Mucosa of descending colon (tissue), 3 donors: Measurements from ENCODE around the gene AFF4. TPM values are rescaled to one million over a fixed set of nuclear protein-coding genes. Genes with fewer than 3 reads are reported as not detected.

Experiments used
- ATAC-seq: fragments of 200-7000 bp; cut with Tn5 transposase; one replicate; pipeline ENCODE4 v1.9.1; 2020; ENCODE audit warnings: mild to moderate bottlenecking, moderate library complexity
- DNase-seq, 3 donors: peaks; one replicate each; pipeline ENCODE4 v3.0.0-alpha.2; 2020
- H3K36me3 ChIP-seq: fragments of 200-600 bp; one replicate; pipeline ENCODE4 v1.8.0; 2021; ENCODE audit warnings: low read depth, mild to moderate bottlenecking
- H3K4me1 ChIP-seq: fragments of 200-600 bp; one replicate; pipeline ENCODE4 v1.8.0; 2021; ENCODE audit warnings: low read depth, mild to moderate bottlenecking
- H3K4me3 ChIP-seq: fragments of 200-600 bp; one replicate; pipeline ENCODE4 v1.8.0; 2021; ENCODE audit warnings: mild to moderate bottlenecking
- H3K9me3 ChIP-seq: fragments of 200-600 bp; one replicate; pipeline ENCODE4 v1.8.0; 2021; ENCODE audit warnings: mild to moderate bottlenecking
- CTCF ChIP-seq: fragments of 200-600 bp; IDR thresholded peaks from one replicate; pipeline ENCODE4 v1.8.0; 2022; ENCODE audit warnings: antibody characterized with exemption, mild to moderate bottlenecking
- intact Hi-C, 2 donors: fragments of 100-400 bp; cut with DNase I in 1 of 2; cut with micrococcal nuclease in 1 of 2; formaldehyde crosslinking; loops; one replicate each; pipeline versions ENCODE4 v1.11.0 to v1.11.1; 2022; cut with DNase I, micrococcal nuclease
- total RNA-seq, 3 donors: library from RNA; stranded (reverse); fragmentation: NEBNext Ultra II Directional in 2 of 3; extraction: Animal tissue kit (Norgen Biotek cat#: 25700) in 2 of 3; gene quantifications; one replicate each; pipeline versions ENCODE4 v1.2.1 to v1.2.4, GENCODE V29; 2021 to 2023
- donor health status: DM: no; HTN: no; CAD: no; lungs with moderate emphysema.
- donor health status: DM: no; HTN: no; CAD: no.
- donor health status: DM: no; HTN: yes; CAD: no.

Gene AFF4
- total RNA-seq, 3 donors from 2014 or later: 65.8 to 85.3 (median 76.6) TPM

GRCh38 chr5:132883261-132883834 is 80.1 kb downstream of the AFF4 start:
- peak; percentile 39 for TF ChIP-seq CTCF
- DNase-seq (peak in 1 of 3 donors; percentile 55), ATAC-seq (peak; percentile 94)
- intact Hi-C loops: no loop called here
- no peaks in the 10 kb centered on the region for H3K4me1 ChIP-seq
- no peak overlapping the region for H3K4me3 ChIP-seq
- H3K9me3 ChIP-seq: no peaks in the 10 kb centered on the region
- peaks cover 4% of the 10 kb centered on the region for H3K36me3 ChIP-seq

DNA sequence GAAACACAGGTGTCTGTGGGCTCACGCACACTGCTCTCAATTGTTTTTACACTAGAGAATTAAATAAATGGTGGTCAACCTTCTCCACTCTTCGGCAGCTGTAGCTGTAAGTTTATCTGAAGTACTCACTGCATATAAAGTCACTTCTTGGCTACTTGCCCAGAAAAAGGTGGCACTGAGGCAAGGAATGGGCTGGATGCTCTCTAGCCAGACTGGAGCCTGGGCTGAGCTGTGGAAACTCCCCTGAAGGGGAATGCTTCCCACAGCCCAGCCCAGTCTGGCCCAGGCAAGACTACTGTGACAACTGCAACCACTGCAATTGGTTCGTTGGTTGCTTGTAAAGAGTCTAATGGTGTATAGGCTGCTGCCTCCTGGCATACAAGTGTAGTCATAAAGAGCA is 85.5 kb downstream of the AFF4 start:
- Histone ChIP-seq H3K36me3 (no peaks in the 10 kb centered on the region), H3K4me1 (peaks cover 8% of the 10 kb centered on the region), H3K4me3 (no peak overlapping the region), H3K9me3 (no peaks in the 10 kb centered on the region)
- peak; percentile 90 for ATAC-seq
- intact Hi-C loops: no loop called here
- TF ChIP-seq CTCF: no peak
- peak; percentile 59 to 75 (median 66) for DNase-seq

GRCh38 chr5:132877466-132877865 is 86.0 kb downstream of the AFF4 start:
- H3K4me1 ChIP-seq: peaks cover 11% of the 10 kb centered on the region
- no peak for ATAC-seq
- DNase-seq: no peak
- H3K9me3 ChIP-seq: no peaks in the 10 kb centered on the region
- no peak for TF ChIP-seq CTCF
- no peak overlapping the region for H3K4me3 ChIP-seq
- intact Hi-C loops: no loop called here
- no peaks in the 10 kb centered on the region for H3K36me3 ChIP-seq

DNA sequence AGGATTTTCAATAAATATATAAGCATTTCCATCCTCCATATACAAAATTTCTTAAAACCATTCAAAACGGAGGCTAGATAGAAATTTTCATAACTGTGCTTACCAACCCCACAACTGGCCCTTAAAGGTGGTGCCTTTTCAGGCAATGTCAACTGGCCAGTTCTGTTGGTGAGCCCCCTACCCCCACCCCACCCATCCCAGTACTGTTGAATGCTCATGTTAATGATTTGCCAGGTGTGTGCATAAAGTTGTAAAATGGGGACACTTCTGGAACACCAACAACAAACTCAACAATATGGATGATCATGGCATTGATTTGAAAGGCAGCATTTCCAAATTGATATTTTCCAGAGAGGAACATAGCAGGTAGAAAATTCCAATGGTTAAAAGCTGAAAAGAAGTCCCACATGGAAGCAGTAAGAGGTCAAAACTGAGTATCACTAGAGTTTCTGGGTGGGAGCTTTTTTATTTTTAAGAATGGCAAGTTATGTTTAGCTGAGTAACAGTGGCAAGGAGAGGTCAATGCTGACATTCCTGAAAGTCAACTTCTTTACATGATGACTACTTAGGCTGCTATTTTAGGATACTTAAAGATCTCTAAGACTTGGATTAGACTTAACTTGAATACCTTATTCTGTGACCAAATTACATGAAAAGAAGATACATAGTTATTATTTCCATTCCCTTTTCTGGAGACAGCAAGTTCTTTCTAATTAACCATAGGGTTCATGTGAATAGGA is 87.2 kb downstream of the AFF4 start:
- Histone ChIP-seq H3K9me3 (no peaks in the 10 kb centered on the region), H3K4me1 (peaks cover 11% of the 10 kb centered on the region), H3K36me3 (no peaks in the 10 kb centered on the region), H3K4me3 (no peak overlapping the region)
- intact Hi-C loops: no loop called here
- no peak for TF ChIP-seq CTCF
- DNase-seq (no peak), ATAC-seq (no peak)

- no peak overlapping the region for H3K4me3 ChIP-seq
- no peaks in the 10 kb centered on the region for H3K9me3 ChIP-seq
- no peak for TF ChIP-seq CTCF
- ATAC-seq (no peak), DNase-seq (no peak)
- intact Hi-C loops: no loop called here
- H3K36me3 ChIP-seq: no peaks in the 10 kb centered on the region
- H3K4me1 ChIP-seq: peaks cover 11% of the 10 kb centered on the region
Measured at GRCh38 chr5:132873930-132874271, 89.5 kb downstream of the AFF4 start.
